GM18951 (cell line): Measurements from ENCODE around the gene KISS1.

ENCODE experiments used
- POLR2A ChIP-seq: IDR thresholded peaks from 4 replicates; pipeline ENCODE4 v1.6.1; 2011; ENCODE audit warnings: mild to moderate bottlenecking; ENCODE audit not compliant: insufficient read length, insufficient read depth; ENCODE audit errors: extremely low read depth
- in situ Hi-C: fragments of 300-500 bp; cut with MboI; formaldehyde crosslinking; loops from one replicate; pipeline ENCODE4 v1.12.0; 2022; ENCODE audit warnings: low sequenced_read_pairs, mixed read lengths, inconsistent platforms; ENCODE audit not compliant: unreplicated experiment

KISS1 gene

GRCh38 chr1:204225841-204226735, 29.8 kb upstream of the KISS1 start:
- in situ Hi-C loops: no loop called here
- no peak for TF ChIP-seq POLR2A

GRCh38 chr1:204224655-204225054, 28.4 kb upstream of the KISS1 start:
- no peak for TF ChIP-seq POLR2A
- in situ Hi-C loops: no loop called here

GRCh38 chr1:204223129-204223860, 27.0 kb upstream of the KISS1 start:
- TF ChIP-seq POLR2A: no peak

GRCh38 chr1:204222764-204223055, 26.4 kb upstream of the KISS1 start:
- in situ Hi-C loops: no loop called here

More at GRCh38 chr1:204223129-204223860, 27.0 kb upstream of the KISS1 start:
- in situ Hi-C loops: no loop called here

GRCh38 chr1:204222006-204222763, 25.9 kb upstream of the KISS1 start:
- TF ChIP-seq POLR2A: no peak

More at GRCh38 chr1:204222764-204223055, 26.4 kb upstream of the KISS1 start:
- no peak for TF ChIP-seq POLR2A

GRCh38 chr1:204221271-204221670, 25.0 kb upstream of the KISS1 start:
- no peak for TF ChIP-seq POLR2A
- in situ Hi-C loops: no loop called here

More at GRCh38 chr1:204222006-204222763, 25.9 kb upstream of the KISS1 start:
- in situ Hi-C loops: no loop called here

- TF ChIP-seq POLR2A: no peak
- in situ Hi-C loops: no loop called here
These were observed 23.8 kb upstream of the KISS1 start for GRCh38 chr1:204219971-204220616.

GRCh38 chr1:204218552-204218951, 22.3 kb upstream of the KISS1 start:
- TF ChIP-seq POLR2A: no peak
- in situ Hi-C loops: no loop called here

- in situ Hi-C loops: no loop called here
- TF ChIP-seq POLR2A: no peak
These were observed 21.3 kb upstream of the KISS1 start for GRCh38 chr1:204217648-204218000.

GRCh38 chr1:204216880-204217647, 20.8 kb upstream of the KISS1 start:
- in situ Hi-C loops: no loop called here
- no peak for TF ChIP-seq POLR2A

- no peak for TF ChIP-seq POLR2A
- in situ Hi-C loops: no loop called here
These were observed 19.9 kb upstream of the KISS1 start for GRCh38 chr1:204216236-204216635.
